Activated CD4-positive, alpha-beta T cell treated with anti-CD3 and anti-CD28 coated beads, Interleukin-2, amount 10 ng/mL, durations not matched to agents 7 days and 5 days (primary cell): ENCODE results near the gene SLBP. TPM values are rescaled to one million over a fixed set of nuclear protein-coding genes. Genes with fewer than 3 reads are reported as not detected.
"Not testable (repeated sequence)": the region's sequence is repeated elsewhere in the genome, so short reads cannot be mapped to it uniquely, and the experiment has no call there.

Experiments used
- CTCF ChIA-PET: fragments of 350-600 bp; sonication (Branson Sonifier 250); formaldehyde crosslinking; loops from one replicate; lab custom pipeline; 2021; ENCODE audit warnings: antibody characterized with exemption; lab: Charles Lee
- POLR2A ChIA-PET: fragments of 350-600 bp; sonication (Branson Sonifier 250); formaldehyde crosslinking; loops from one replicate; lab custom pipeline; 2021; ENCODE audit warnings: antibody characterized with exemption; lab: Charles Lee
- DNase-seq: peaks from one replicate; pipeline ENCODE4 v3.0.0-alpha.2; 2020
- H3K27ac Mint-ChIP-seq: one replicate; pipeline ENCODE4 v1.8.0; 2021; ENCODE audit warnings: mild to moderate bottlenecking, moderate library complexity, mixed read lengths
- H3K27me3 Mint-ChIP-seq: one replicate; pipeline ENCODE4 v1.8.0; 2021; ENCODE audit warnings: mixed read lengths
- H3K36me3 Mint-ChIP-seq: one replicate; pipeline ENCODE4 v1.8.0; 2021; ENCODE audit warnings: low read depth, mixed read lengths
- H3K4me1 Mint-ChIP-seq: one replicate; pipeline ENCODE4 v1.8.0; 2021; ENCODE audit warnings: mixed read lengths
- H3K4me3 Mint-ChIP-seq: one replicate; pipeline ENCODE4 v1.8.0; 2021; ENCODE audit warnings: mild to moderate bottlenecking, moderate library complexity, mixed read lengths
- H3K9me3 Mint-ChIP-seq: one replicate; pipeline ENCODE4 v1.8.0; 2021; ENCODE audit warnings: mixed read lengths
- total RNA-seq, 2 experiments: library from RNA; stranded (reverse); gene quantifications; one replicate each; pipeline ENCODE4 v1.2.3, GENCODE V29; 2021

The SLBP gene
- total RNA-seq, 2 experiments from 2014 or later = 116 to 137 TPM

DNA sequence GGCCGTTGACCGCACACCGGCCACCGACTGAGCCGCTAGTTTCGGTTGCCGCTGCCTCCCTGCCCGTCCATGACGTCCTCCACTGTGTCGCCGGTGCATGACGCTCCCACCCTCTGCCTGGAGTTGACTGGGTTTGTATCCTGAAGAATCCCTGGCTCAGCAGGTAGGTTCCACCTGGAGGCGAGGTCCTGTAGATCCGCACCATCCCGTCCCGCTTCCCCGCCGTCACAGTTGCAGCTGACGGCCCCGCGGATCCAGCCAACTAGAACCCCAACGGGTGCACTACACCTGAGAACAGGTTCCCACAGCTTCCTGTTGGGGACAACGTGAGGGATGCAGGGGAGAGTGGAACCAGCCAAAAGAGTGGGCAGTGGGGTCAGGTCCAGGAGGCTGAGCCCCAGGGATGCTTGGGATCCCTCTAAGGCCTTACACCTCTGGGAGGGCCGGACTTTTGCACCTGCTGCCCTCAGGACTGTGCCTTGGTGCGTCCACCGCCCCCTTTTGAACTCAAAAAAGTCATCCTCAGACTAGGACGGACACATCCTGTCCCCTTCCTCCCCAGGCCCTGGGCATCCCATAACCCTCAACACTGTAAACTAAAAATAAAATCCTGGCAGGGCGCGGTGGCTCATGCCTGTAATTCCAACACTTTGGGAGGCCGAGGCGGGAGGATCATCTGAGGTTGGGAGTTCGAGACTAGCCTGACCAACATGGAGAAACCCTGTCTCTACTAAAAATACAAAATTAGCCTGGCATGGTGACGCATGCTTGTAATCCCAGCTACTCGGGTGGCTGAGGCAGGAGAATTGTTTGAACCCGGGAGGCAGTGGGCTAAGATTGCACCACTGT, 1.1 kb upstream of the SLBP start:
- no peaks in the 10 kb centered on the region for H3K27me3 Mint-ChIP-seq

GRCh38 chr4:1711571-1712215, 426 bp downstream of the SLBP start:
- CTCF ChIA-PET = interaction anchor here (0.5 to 1.8 kb wide), 6 partner anchors 9 to 707 kb away, joined by 3 to 8 read pairs (median 4); partner anchors contain the start of genes CFAP99, TACC3, TMEM129 and ZFYVE28
- Mint-ChIP-seq H3K27me3 (no peaks in the 10 kb centered on the region), H3K4me3 (peak overlapping the region; percentile 98), H3K9me3 (no peaks in the 10 kb centered on the region), H3K27ac (peak overlapping the region; percentile 92), H3K4me1 (peaks cover 64% of the 10 kb centered on the region), H3K36me3 (peaks cover 47% of the 10 kb centered on the region)
- peak; percentile 45 for DNase-seq
- POLR2A ChIA-PET = interaction anchor here (0.9 to 1.2 kb wide), 4 partner anchors 9 to 21 kb away, joined by 3 to 7 read pairs (median 3); partner anchors contain the start of genes TACC3 and TMEM129

More for the DNA sequence above, 1.1 kb upstream of the SLBP start:
- H3K4me1 Mint-ChIP-seq = peaks cover 64% of the 10 kb centered on the region
- peaks cover 41% of the 10 kb centered on the region for H3K36me3 Mint-ChIP-seq
- POLR2A ChIA-PET = interaction anchor here (0.9 to 1.2 kb wide), 3 partner anchors 8 to 20 kb away, joined by 3 to 7 read pairs (median 3); partner anchors contain the start of genes TACC3 and TMEM129
- H3K4me3 Mint-ChIP-seq = peak overlapping the region; percentile 96
- CTCF ChIA-PET = interaction anchor here (0.6 to 1.8 kb wide), 4 partner anchors 12 to 889 kb away, joined by 3 to 8 read pairs (median 4); no protein-coding TSS in a partner anchor
- peak overlapping the region; percentile 96 for H3K27ac Mint-ChIP-seq
- H3K9me3 Mint-ChIP-seq = no peaks in the 10 kb centered on the region
- DNase-seq = no peak

DNA sequence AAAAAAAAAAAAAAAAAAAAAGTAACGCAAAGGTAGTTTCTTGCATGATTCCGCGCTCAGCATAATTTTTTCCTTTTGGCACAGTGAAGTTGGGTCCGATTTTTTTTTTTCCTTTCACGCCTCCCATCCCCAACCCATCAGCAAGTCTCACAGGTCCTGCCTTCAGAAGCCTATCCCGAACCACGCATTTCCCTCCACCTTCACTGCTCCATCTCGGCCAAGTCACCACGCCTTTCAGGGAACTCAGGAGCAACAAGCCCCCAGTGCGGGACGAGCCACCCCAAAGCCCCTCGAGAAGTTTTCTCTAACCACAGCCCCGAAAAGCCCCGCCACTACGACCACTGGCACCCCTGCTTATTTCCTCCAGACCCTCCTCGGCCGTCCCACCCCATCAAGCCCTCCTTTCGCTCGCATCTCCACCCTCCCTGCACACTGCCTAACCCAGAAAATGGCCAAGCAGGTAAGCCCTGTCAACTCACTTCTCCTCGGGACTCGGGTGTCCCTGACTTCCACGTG, 1.0 kb downstream of the SLBP start:
- DNase-seq = no peak
- Mint-ChIP-seq H3K9me3 (no peaks in the 10 kb centered on the region), H3K4me3 (peak overlapping the region; percentile 98), H3K4me1 (peaks cover 66% of the 10 kb centered on the region), H3K27me3 (no peaks in the 10 kb centered on the region), H3K36me3 (peaks cover 51% of the 10 kb centered on the region), H3K27ac (peak overlapping the region; percentile 92)
- CTCF ChIA-PET = interaction anchor here (1.6 to 1.9 kb wide), 4 partner anchors 10 to 19 kb away, joined by 4 to 9 read pairs (median 6); no protein-coding TSS in a partner anchor
- POLR2A ChIA-PET = no interaction called here

- POLR2A ChIA-PET = interaction anchor here (0.5 to 0.6 kb wide), 2 partner anchors 8 to 12 kb away, joined by 3 to 6 read pairs; no protein-coding TSS in a partner anchor
- Mint-ChIP-seq H3K4me3 (peak overlapping the region; percentile 49), H3K9me3 (no peaks in the 10 kb centered on the region), H3K27me3 (no peaks in the 10 kb centered on the region), H3K36me3 (peaks cover 55% of the 10 kb centered on the region), H3K4me1 (peaks cover 64% of the 10 kb centered on the region), H3K27ac (peak overlapping the region; percentile 50)
- DNase-seq = no peak
- CTCF ChIA-PET = interaction anchor here (0.6 to 2.0 kb wide), 6 partner anchors 8 to 746 kb away, joined by 3 to 9 read pairs (median 4); partner anchors contain the start of genes TACC3 and TMEM129
These were observed 3.5 kb downstream of the SLBP start for GRCh38 chr4:1708581-1708980.

DNA sequence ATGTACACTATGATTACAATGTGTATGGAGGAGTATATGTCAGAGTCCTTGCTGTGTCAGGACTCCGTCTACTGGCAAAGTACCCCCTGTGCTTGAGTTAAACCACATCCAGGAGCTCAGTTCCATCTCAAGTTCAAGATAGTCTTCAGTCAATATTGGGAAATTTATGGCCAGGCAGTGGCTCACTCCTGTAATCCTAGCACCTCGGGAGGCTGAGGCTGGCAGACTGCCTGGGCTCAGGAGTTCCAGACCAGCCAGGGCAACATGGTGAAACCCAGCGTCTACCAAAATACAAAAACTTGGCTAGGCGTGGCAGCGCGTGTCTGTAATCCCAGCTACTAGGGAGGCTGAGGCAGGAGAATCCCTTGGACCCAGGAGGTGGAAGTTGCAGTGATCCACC, 5.8 kb downstream of the SLBP start:
- Mint-ChIP-seq H3K4me3 (no peak overlapping the region), H3K27ac (no peak overlapping the region), H3K27me3 (no peaks in the 10 kb centered on the region), H3K4me1 (peaks cover 76% of the 10 kb centered on the region), H3K9me3 (no peaks in the 10 kb centered on the region), H3K36me3 (peaks cover 64% of the 10 kb centered on the region)
- POLR2A ChIA-PET = no interaction called here
- CTCF ChIA-PET = interaction anchor here (1.5 to 4.2 kb wide), 2 partner anchors 13 to 19 kb away, joined by 3 to 16 read pairs; no protein-coding TSS in a partner anchor
- DNase-seq = no peak

GRCh38 chr4:1705732-1706131, 6.4 kb downstream of the SLBP start:
- DNase-seq = no peak
- no peaks in the 10 kb centered on the region for H3K27me3 Mint-ChIP-seq
- ChIA-PET POLR2A (interaction anchor here (0.6 kb wide), 1 partner anchor 167 kb away, joined by 4 read pairs; no protein-coding TSS in a partner anchor), CTCF (interaction anchor here (1.5 to 4.2 kb wide), 2 partner anchors 12 to 20 kb away, joined by 3 to 16 read pairs; no protein-coding TSS in a partner anchor)
- no peak overlapping the region for H3K4me3 Mint-ChIP-seq
- no peaks in the 10 kb centered on the region for H3K9me3 Mint-ChIP-seq
- H3K4me1 Mint-ChIP-seq = peaks cover 70% of the 10 kb centered on the region
- H3K36me3 Mint-ChIP-seq = peaks cover 61% of the 10 kb centered on the region
- H3K27ac Mint-ChIP-seq = no peak overlapping the region

DNA sequence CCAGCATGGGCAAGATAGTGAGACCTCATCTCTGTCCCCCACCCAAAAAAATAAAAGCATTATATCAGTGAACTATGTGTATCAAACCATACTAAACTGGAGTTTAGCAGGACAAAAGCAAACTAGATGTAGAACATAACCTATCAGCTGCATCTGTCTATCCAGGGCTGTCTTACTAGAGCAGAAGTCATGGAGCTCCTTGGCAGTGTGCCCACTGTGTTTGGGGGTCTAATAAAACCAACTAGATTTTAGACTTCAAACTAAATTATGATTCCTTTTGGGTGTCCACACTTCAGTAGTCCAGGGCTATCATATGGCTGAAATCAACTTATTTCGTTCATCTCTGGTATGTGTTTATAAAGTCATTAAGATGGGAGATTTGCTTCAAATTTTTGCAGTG, 8.3 kb downstream of the SLBP start:
- Mint-ChIP-seq H3K27ac (no peak overlapping the region), H3K4me3 (no peak overlapping the region), H3K36me3 (peaks cover 59% of the 10 kb centered on the region), H3K4me1 (peaks cover 52% of the 10 kb centered on the region), H3K27me3 (no peaks in the 10 kb centered on the region), H3K9me3 (no peaks in the 10 kb centered on the region)
- POLR2A ChIA-PET = no interaction called here
- CTCF ChIA-PET = interaction anchor here (0.6 to 4.2 kb wide), 2 partner anchors 10 to 250 kb away, joined by 3 to 16 read pairs; no protein-coding TSS in a partner anchor
- no peak for DNase-seq

DNA sequence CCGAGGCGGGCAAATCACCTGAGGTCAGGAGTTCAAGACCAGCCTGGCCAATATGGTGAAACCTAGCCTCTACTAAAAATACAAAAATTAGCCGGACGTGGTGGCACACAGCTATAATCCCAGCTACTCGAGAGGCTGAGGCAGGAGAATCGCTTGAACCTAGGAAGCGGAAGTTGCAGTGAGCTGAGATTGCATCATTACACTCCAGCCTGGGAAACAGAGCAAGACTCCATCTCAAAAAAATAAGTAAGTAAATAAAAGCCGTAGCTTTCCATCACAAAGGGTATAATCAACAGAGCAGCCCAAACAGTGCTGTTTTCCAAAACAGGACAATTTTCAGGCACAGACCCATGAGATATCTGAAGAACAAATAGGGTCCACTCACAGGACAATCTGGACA, 10.4 kb downstream of the SLBP start:
- H3K9me3 Mint-ChIP-seq, H3K4me3 Mint-ChIP-seq, DNase-seq, POLR2A ChIA-PET, H3K27me3 Mint-ChIP-seq, H3K27ac Mint-ChIP-seq: not testable (repeated sequence)
- CTCF ChIA-PET = interaction anchor here (0.6 to 2.1 kb wide), 3 partner anchors 9 to 32 kb away, joined by 3 to 7 read pairs (median 4); partner anchors contain the start of gene SLBP
- H3K4me1 Mint-ChIP-seq = peaks cover 40% of the 10 kb centered on the region
- peaks cover 57% of the 10 kb centered on the region for H3K36me3 Mint-ChIP-seq

- ChIA-PET POLR2A (no interaction called here), CTCF (interaction anchor here (6.9 kb wide), 1 partner anchor 31 kb away, joined by 94 read pairs; no protein-coding TSS in a partner anchor)
- H3K27me3 Mint-ChIP-seq = no peaks in the 10 kb centered on the region
- peaks cover 63% of the 10 kb centered on the region for H3K36me3 Mint-ChIP-seq
- no peaks in the 10 kb centered on the region for H3K9me3 Mint-ChIP-seq
- DNase-seq = no peak
- no peak overlapping the region for H3K4me3 Mint-ChIP-seq
- peak overlapping the region; percentile 31 for H3K27ac Mint-ChIP-seq
- H3K4me1 Mint-ChIP-seq = peaks cover 11% of the 10 kb centered on the region
These were observed 16.2 kb downstream of the SLBP start for GRCh38 chr4:1695913-1696312.

- Mint-ChIP-seq H3K9me3 (no peaks in the 10 kb centered on the region), H3K36me3 (peaks cover 63% of the 10 kb centered on the region), H3K4me1 (peaks cover 11% of the 10 kb centered on the region), H3K27me3 (no peaks in the 10 kb centered on the region), H3K4me3 (no peak overlapping the region), H3K27ac (peak overlapping the region; percentile 61)
- DNase-seq = peak; percentile 81
- ChIA-PET CTCF (interaction anchor here (0.8 to 6.9 kb wide), 17 partner anchors 8 to 262 kb away, joined by 3 to 94 read pairs (median 5); partner anchors contain the start of genes SLBP, TACC3 and TMEM129), POLR2A (interaction anchor here (0.6 to 1.1 kb wide), 3 partner anchors 17 to 38 kb away, joined by 3 read pairs; partner anchors contain the start of gene SLBP)
These were observed 18.8 kb downstream of the SLBP start for GRCh38 chr4:1693131-1693896.

- POLR2A ChIA-PET = no interaction called here
- peaks cover 56% of the 10 kb centered on the region for H3K36me3 Mint-ChIP-seq
- no peak overlapping the region for H3K27ac Mint-ChIP-seq
These were observed 20.3 kb downstream of the SLBP start for GRCh38 chr4:1691737-1692373.

More at GRCh38 chr4:1691737-1692373, 20.3 kb downstream of the SLBP start:
- no peak for DNase-seq
- Mint-ChIP-seq H3K27me3 (no peaks in the 10 kb centered on the region), H3K4me3 (no peak overlapping the region), H3K9me3 (no peaks in the 10 kb centered on the region), H3K4me1 (peaks cover 11% of the 10 kb centered on the region)
- CTCF ChIA-PET = interaction anchor here (0.5 to 6.9 kb wide), 5 partner anchors 9 to 1197 kb away, joined by 3 to 94 read pairs (median 8); no protein-coding TSS in a partner anchor
